GM12878 (cell line): ENCODE data around the gene LANCL1. TPM values are rescaled to one million over a fixed set of nuclear protein-coding genes. Genes with fewer than 3 reads are reported as not detected.
A peak's percentile ranks its signal among the peaks of the same experiment; 100 is the strongest.

ENCODE experiments used
- ATAC-seq: fragments of 200-7000 bp; cut with Tn5 transposase; 3 replicates; pipeline ENCODE4 v1.9.1; 2020; ENCODE audit warnings: mild to moderate bottlenecking, moderate library complexity
- BruUV-seq: library from RNA; stranded (reverse); fragments of 400-500 nt; replicated peaks from 2 replicates; lab custom pipeline; 2021; lab: Mats Ljungman, UMichigan
- CTCF ChIA-PET: fragments of 300-600 bp; sonication (Branson Sonifier 250); formaldehyde crosslinking; extraction: SDS; loops from one replicate; lab custom pipeline; 2021; ENCODE audit warnings: inconsistent platforms; lab: Yijun Ruan, JAX
- POLR2A ChIA-PET: fragments of 350-600 bp; formaldehyde crosslinking; extraction: SDS; loops from one replicate; lab custom pipeline; 2021; ENCODE audit warnings: inconsistent platforms; lab: Charles Lee
- RAD21 ChIA-PET: fragments of 300-600 bp; sonication (Branson Sonifier 250); formaldehyde crosslinking; loops from one replicate; lab custom pipeline; 2023; ENCODE audit warnings: antibody characterized with exemption; ENCODE audit not compliant: unreplicated experiment; lab: Charles Lee
- SMC1A ChIA-PET: fragments of 300-600 bp; sonication (Branson Sonifier 250); formaldehyde crosslinking; loops from one replicate; lab custom pipeline; 2023; ENCODE audit not compliant: unreplicated experiment, uncharacterized antibody; lab: Charles Lee
- DNase-seq: peaks from one replicate; pipeline ENCODE4 v3.0.0-alpha.2; 2011; ENCODE audit warnings: low read depth, low spot score
- FAIRE-seq: peaks from 3 replicates; lab custom pipeline; 2011; peaks lifted over from hg19 to GRCh38; lab: Jason Lieb, UNC
- H2AFZ ChIP-seq: 2 replicates; pipeline ENCODE4 v1.6.0; 2011; ENCODE audit warnings: low read depth, low read length, control low read depth; ENCODE audit not compliant: control insufficient read depth
- H3K27ac ChIP-seq: 2 replicates; pipeline ENCODE4 v1.5.1; 2011; ENCODE audit warnings: control low read depth; ENCODE audit not compliant: control insufficient read depth, insufficient read depth
- H3K27me3 ChIP-seq, 2 experiments: replicated peaks in 1 of 2; 2 replicates each; pipeline versions ENCODE4 v1.6.0 to v1.6.1; 2011; ENCODE audit warnings: low read length in 1 of 2; ENCODE audit not compliant: control insufficient read depth in 2 of 2, insufficient read depth in 2 of 2
- H3K36me3 ChIP-seq, 2 experiments: 2 replicates each; pipeline ENCODE4 v1.5.1; 2011; ENCODE audit warnings: low read length in 1 of 2; ENCODE audit not compliant: control insufficient read depth in 2 of 2, insufficient read depth in 2 of 2
- H3K4me1 ChIP-seq: 2 replicates; pipeline ENCODE4 v1.6.1; 2011; ENCODE audit warnings: mild to moderate bottlenecking, low read length, moderate library complexity, mixed read lengths; ENCODE audit not compliant: control insufficient read depth, insufficient read depth
- H3K4me2 ChIP-seq: 2 replicates; pipeline ENCODE4 v1.6.0; 2011; ENCODE audit warnings: control low read depth; ENCODE audit not compliant: control insufficient read depth, insufficient read depth
- H3K4me3 ChIP-seq: fragments of 200-600 bp; sonication (generic); 2 replicates; pipeline ENCODE4 v1.5.1; 2016
- H3K79me2 ChIP-seq: 2 replicates; pipeline ENCODE4 v1.6.0; 2011; ENCODE audit warnings: low read length; ENCODE audit not compliant: control insufficient read depth, insufficient read depth
- H3K9ac ChIP-seq: 2 replicates; pipeline ENCODE4 v1.8.0; 2011; ENCODE audit warnings: low read length, control low read depth, mixed read lengths; ENCODE audit not compliant: control insufficient read depth, insufficient read depth
- H3K9me3 ChIP-seq: replicated peaks from 3 replicates; pipeline ENCODE4 v1.5.1; 2011; ENCODE audit warnings: mild to moderate bottlenecking, low read length; ENCODE audit not compliant: control insufficient read depth, insufficient read depth
- H4K20me1 ChIP-seq: 2 replicates; pipeline ENCODE4 v1.6.0; 2011; ENCODE audit not compliant: control insufficient read depth, insufficient read depth
- ATF7 ChIP-seq: fragments of 450-650 bp; IDR thresholded peaks from 2 replicates; pipeline ENCODE4 v1.6.1; 2016; ENCODE audit warnings: low read depth, mild to moderate bottlenecking
- E2F4 ChIP-seq: IDR thresholded peaks from 2 replicates; pipeline ENCODE4 v1.6.1; 2012; ENCODE audit warnings: low read depth, low read length, improper control_type of control experiment
- HSF1 ChIP-seq: fragments of 150-350 bp; IDR thresholded peaks from 2 replicates; pipeline ENCODE4 v1.6.1; 2014; ENCODE audit warnings: mild to moderate bottlenecking, low read depth, low read length
- WGBS: methylation state at CpG from one replicate; pipeline ENCODE4 v1.1.6; 2016; ENCODE audit warnings: low lambda C conversion rate; ENCODE audit not compliant: insufficient replicate concordance, insufficient coverage; ENCODE audit errors: missing lambda C conversion rate; 5-methylcytosine and 5-hydroxymethylcytosine counted together
- in situ Hi-C: fragments of 300-500 bp; cut with MboI; formaldehyde crosslinking; loops from 9 replicates; pipeline ENCODE4 v1.14.3; 2018; ENCODE audit warnings: mixed read lengths
- intact Hi-C: fragments of 100-400 bp; cut with micrococcal nuclease; formaldehyde crosslinking; loops from one replicate; pipeline ENCODE4 v1.14.2; 2022; ENCODE audit not compliant: unreplicated experiment
- polyA plus RNA-seq, 11 experiments: library from polyadenylated mRNA; depleted of rRNA in 4 of 11; unstranded in 6 of 11; stranded (reverse) in 5 of 11; fragments of >200 nt; fragmentation: Nextera tagmentation in 4 of 11; fragmentation: Illumina TruSeq in 1 of 11; extraction: Ambion mirVana in 4 of 11; extraction: Trizol in 1 of 11; gene quantifications; 1 replicate in 1 of 11; 2 replicates in 10 of 11; pipeline versions ENCODE4 v1.2.1 to v1.2.3, GENCODE V29; 2011 to 2016; ENCODE audit warnings: inconsistent platforms in 2 of 11, missing spikeins in 2 of 11, low read depth in 1 of 11
- total RNA-seq, 4 experiments: library from RNA; depleted of rRNA in 3 of 4; stranded (reverse); fragments of >200 nt in 3 of 4; fragmentation: Illumina TruSeq in 1 of 4; extraction: Trizol in 1 of 4; gene quantifications; 2 replicates each; pipeline versions ENCODE4 v1.2.1 to v1.2.3, GENCODE V29; 2013 to 2021

Gene LANCL1
- total and polyA plus RNA-seq, 10 of the 15 experiments (the other 5 are each of a cell fraction or from before 2014, with no cell fraction given): 13.6 to 79.1 (median 26.9) TPM

- H3K4me2 ChIP-seq: no peak overlapping the region
- 69% methylated on average over 3 of the region's 3 CpGs for WGBS
- H3K36me3 ChIP-seq: no peaks in the 10 kb centered on the region
- peak overlapping the region; percentile 71 for H2AFZ ChIP-seq
- FAIRE-seq (no peak), ATAC-seq (peak; percentile 45), DNase-seq (no peak)
- ChIA-PET POLR2A (interaction anchor here (0.6 to 4.4 kb wide), 3 partner anchors 16 to 567 kb away, joined by 4 to 34 read pairs (median 5); no protein-coding TSS in a partner anchor), SMC1A (interaction anchor here (1.2 to 2.4 kb wide), 2 partner anchors 9 to 17 kb away, joined by 4 to 22 read pairs; no protein-coding TSS in a partner anchor), RAD21 (interaction anchor here (0.8 to 1.2 kb wide), 4 partner anchors 15 to 37 kb away, joined by 3 to 7 read pairs (median 4); no protein-coding TSS in a partner anchor), CTCF (interaction anchor here (0.9 to 1.2 kb wide), 3 partner anchors 16 to 25 kb away, joined by 4 to 5 read pairs (median 5); no protein-coding TSS in a partner anchor)
- H3K9me3 ChIP-seq: no peaks in the 10 kb centered on the region
- H3K27me3 ChIP-seq: no peaks in the 10 kb centered on the region
- H3K4me1 ChIP-seq: no peaks in the 10 kb centered on the region
- H4K20me1 ChIP-seq: no peaks in the 10 kb centered on the region
- H3K9ac ChIP-seq: no peak overlapping the region
- H3K4me3 ChIP-seq: peak overlapping the region; percentile 40; the same call in 1 of the 2 replicates
- intact Hi-C loops (loop anchor here (10.0 kb wide), 1 partner anchor 473 kb away; the partner anchor contains the start of gene RPE), in situ Hi-C loops (no loop called here)
- no TSS peak for BruUV-seq
- no peak for TF ChIP-seq HSF1
- no peak for TF ChIP-seq ATF7
- TF ChIP-seq E2F4: 0 out of 2 replicates have a peak, but pooled peaks have one; percentile 13
- H3K79me2 ChIP-seq: peaks cover 3% of the 10 kb centered on the region
- H3K27ac ChIP-seq: no peak overlapping the region
Measured at GRCh38 chr2:210477496-210477895, 937 bp upstream of the LANCL1 start.
